Hepatocyte (in vitro differentiated cells): ENCODE results near the gene PYGM.

ENCODE experiments used
- CTCF ChIP-seq: fragments of 200-600 bp; sonication (generic); IDR thresholded peaks from 2 replicates; pipeline ENCODE4 v1.5.1; 2016; ENCODE audit warnings: antibody characterized with exemption, mild to moderate bottlenecking; ENCODE audit not compliant: poor library complexity
- EZH2 ChIP-seq: fragments of 200-600 bp; sonication (generic); IDR thresholded peaks from 2 replicates; pipeline ENCODE4 v1.6.1; 2016; ENCODE audit warnings: antibody characterized with exemption, mild to moderate bottlenecking, borderline replicate concordance
- EZH2phosphoT487 ChIP-seq: fragments of 200-600 bp; sonication (generic); IDR thresholded peaks from one replicate; pipeline ENCODE4 v1.6.1; 2018; ENCODE audit warnings: antibody characterized with exemption, mild to moderate bottlenecking, low read depth, moderate library complexity; ENCODE audit not compliant: unreplicated experiment, severe bottlenecking

GRCh38 chr11:64736654-64737053 lies 23.1 kb downstream of the PYGM start:
- TF ChIP-seq CTCF (no peak), EZH2phosphoT487 (no peak), EZH2 (no peak)
